CMK (cell line): ENCODE measurements around the gene PCARE.
"Not testable (repeated sequence)": the region's sequence is repeated elsewhere in the genome, so short reads cannot be mapped to it uniquely, and the experiment has no call there.

ENCODE experiments used
- DNase-seq: peaks from one replicate; pipeline ENCODE4 v3.0.0-alpha.2; 2010; ENCODE audit warnings: low read depth

The PCARE gene

DNA sequence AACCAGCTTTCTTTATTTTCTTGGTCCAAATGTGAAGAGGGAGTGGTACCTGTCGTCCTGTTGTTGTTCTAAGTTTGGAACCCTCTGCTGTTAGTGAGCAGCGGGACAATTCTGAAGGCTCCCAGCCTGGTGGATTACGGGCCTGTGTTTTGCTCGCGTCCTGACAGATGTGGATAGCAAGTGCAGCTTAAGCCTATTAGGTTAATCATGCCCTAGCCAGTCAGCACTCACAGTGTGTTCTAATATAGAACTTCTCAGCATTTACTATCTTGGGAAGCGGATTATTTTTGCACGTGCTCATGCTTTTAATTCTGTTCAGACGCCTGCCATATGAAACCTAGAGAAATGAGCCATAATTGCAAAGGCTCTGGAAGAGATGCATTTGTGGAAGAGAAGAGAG lies at the start of gene PCARE:
PCARE (minus strand) TSS at position 113 of the 400 bp plus-strand sequence. CDS start 262 bp downstream, outside the sequence.
- no peak for DNase-seq

DNA sequence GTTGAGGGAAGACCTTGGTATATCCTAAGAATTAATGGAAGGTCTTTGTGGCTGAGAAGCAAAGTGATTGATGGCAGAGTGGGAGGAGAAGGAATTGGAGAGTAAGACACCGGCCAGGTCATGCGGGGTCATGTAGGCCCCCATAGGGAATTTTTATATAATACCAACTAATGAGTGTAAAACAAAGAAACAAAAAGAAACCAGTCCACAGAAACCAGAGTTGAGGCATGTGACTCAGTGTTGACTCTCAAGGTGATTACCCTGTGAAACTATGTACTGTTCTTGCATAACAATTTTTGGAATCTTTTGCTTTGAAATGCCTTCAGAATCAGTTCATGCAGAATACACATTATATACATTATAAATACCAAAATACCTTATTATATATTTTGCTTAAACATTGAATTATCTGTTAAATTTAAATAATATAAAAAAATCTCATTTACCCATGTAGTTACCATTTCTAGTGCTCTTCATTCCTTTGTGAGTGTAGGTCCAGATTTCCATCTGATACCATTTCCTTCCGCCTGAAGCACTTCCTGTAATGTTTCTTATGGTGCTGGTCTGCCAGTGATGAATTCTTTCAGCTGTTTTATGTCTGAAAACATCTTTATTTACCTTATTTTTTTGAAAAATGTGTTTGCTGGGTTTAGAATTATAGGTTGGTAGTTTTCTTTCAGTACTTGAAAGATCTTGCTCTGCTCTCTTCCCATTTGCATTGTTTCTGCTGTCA lies 49.5 kb upstream of the PCARE start:
- no peak for DNase-seq

GRCh38 chr2:29120846-29121245 lies 46.5 kb upstream of the PCARE start:
- DNase-seq, result no peak

- DNase-seq, result no peak
Observed at GRCh38 chr2:29119211-29119610, 44.9 kb upstream of the PCARE start.

DNA sequence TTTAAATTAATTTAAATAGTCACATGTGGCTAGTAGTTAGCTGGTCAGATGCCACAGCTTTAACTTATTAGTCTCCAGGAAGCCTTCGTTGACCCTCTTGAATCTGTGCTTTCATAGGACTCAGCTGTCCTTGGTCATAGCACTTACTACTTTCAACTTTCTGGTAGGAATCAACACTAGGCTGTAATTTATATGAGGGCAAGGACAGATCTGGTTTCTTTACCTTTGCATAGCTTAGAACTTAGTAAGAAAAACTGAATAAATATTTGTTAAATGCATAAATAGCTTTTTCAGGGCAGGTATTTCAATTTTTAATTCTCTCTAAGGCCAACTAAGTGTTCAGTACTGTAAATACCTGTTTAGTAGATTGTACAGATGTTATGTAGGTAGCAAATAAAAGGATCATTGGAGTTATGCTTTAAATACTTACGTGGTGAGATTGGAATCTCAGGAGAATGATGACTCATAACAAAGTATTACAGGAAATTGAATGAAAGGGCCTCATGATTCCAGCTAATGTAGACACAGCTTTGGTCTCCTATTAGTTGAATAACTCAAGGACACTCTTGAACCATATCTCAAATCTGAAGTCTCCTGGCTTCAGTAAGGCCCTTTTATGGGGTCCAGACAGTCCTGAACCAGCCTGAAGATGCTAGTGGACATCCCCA lies 43.4 kb upstream of the PCARE start:
- no peak for DNase-seq

GRCh38 chr2:29115797-29116781 lies 41.8 kb upstream of the PCARE start:
- DNase-seq, result no peak

DNA sequence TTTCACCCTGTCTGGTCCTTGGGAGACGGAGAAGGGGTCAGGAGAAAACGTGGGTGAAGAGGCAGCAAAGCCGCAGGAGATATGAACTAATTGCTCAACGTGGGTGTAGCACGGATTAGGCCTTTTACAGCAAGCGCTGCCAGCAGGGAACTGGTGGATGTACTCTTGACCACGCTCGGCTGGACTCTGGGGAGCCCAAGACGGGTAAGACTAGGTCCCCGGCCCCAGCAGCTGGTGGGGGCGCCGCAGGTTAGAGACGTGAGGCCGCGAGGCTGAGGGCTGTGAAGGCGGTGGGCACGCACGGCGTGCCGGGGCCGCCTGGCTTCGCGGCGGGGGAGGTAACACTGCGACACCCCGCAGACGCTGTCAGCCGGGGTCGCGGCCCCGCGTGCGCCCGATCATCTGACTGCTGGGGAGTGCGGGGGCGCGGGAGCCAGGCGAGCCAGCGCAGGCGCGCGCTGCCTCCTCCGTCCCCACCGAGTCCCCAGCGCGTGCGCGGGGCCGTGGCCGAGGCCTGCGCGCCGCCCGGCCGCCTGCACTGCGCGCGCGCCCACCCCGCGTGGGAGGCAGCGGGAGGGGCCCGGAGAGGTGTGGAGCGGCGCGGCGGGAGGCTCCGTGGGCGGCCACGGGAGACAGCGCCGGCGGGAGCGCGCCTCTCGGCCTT lies 40.8 kb upstream of the PCARE start, which contains the start of gene CLIP4:
CLIP4 (plus strand) TSS at position 470 of the 664 bp plus-strand sequence. CDS start 5,974 bp downstream, outside the sequence.
- no peak for DNase-seq

DNA sequence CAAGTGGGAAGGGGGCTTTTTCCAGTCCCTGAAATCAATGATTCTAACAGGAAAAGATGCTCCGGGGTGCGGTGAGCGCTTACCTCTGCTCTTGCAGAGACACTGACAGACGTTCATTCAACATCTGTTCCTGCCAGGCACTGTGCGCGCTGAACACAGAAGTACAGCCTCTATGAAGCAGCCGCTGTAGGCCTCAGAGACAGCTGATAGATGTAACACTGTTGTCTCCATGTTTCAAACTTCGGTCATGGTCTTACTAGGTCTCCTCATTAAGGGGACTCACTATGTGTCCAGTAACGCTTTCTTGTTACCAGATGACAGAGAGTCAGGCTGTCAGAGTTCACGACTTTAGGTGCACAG lies 40.2 kb upstream of the PCARE start:
- DNase-seq, result no peak

- no peak for DNase-seq
Observed at GRCh38 chr2:29113891-29114321, 39.6 kb upstream of the PCARE start.

GRCh38 chr2:29113027-29113686 lies 38.8 kb upstream of the PCARE start:
- no peak for DNase-seq

- DNase-seq, result no peak
Observed at GRCh38 chr2:29112379-29112778, 38.1 kb upstream of the PCARE start.

GRCh38 chr2:29110916-29111535 lies 36.7 kb upstream of the PCARE start:
- DNase-seq, result no peak

DNA sequence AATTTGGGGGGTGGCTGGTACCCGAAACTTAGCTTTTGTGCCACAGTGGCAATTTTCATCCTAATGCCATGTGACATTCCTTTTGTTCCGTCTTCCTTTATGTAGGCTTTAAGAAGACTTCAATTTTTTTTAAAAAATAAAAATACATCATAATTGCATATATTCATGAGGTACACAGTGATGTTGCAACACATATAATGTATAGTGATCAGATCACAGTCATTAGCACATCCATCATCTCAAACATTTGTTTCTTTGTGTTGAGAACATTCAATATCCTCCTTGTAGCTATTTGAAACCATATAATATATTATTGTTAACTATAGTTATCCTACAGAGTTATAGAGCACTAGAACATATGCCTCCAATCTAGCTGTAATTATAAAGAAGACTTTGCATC lies 34.9 kb upstream of the PCARE start:
- DNase-seq, result no peak

GRCh38 chr2:29108225-29108624 lies 33.9 kb upstream of the PCARE start:
- no peak for DNase-seq

DNA sequence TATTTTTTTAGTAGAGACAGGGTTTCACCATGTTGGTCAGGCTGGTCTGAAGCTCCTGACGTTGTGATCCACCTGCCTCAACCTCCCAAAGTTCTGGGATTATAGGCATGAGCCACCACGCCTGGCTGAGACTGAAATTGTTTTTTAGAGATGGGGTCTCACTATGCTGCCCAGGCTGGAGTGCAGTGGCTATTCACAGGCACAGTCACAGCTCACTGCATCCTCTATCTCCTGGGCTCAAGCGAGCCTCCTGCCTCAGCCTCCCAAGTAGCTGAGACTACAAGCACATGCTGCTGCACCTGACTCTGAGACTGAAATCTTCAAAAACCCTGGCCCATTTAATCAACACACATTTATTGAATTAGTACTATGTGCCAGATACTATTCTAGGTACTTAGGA lies 33.2 kb upstream of the PCARE start:
- DNase-seq, result not testable (repeated sequence)

DNA sequence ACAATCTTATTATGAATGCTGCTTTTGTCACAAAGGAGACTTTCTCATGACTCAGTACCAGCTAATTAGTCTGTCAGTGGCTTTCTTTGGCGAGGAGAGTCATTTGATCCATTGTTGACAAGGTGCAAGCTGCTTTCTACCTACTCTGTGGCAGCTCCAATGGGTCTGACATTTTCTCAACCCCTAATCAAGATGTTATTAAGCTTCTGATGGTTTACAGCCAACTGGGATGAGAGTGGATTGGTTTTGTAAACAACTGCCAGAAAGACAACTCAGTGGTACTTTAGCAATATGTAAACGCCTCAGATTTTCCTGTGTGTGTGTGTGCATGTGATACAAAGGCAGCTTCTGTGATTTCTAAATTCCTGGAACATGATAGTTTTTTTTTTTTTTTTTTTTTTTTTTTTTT lies 32.7 kb upstream of the PCARE start:
- DNase-seq, result no peak

DNA sequence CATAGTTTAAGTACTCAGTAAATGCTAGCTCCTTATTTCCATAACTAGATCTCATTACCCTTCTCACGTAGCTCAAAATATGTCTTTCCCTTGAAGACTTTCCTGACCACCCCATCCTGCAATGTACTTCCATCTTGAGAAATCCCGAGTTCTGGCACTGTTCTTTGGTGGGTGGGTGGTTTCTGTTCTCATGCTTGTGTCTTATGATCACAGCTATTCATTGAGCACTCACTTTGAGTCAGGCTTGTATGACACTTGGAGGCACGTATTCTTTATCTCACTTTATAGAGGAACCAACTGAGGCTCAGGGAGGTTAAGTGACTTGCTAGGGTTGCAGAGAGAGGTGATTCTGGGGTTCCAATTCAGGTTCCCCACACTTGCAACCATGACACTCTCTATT lies 31.9 kb upstream of the PCARE start:
- DNase-seq, result no peak

GRCh38 chr2:29105375-29105774 lies 31.1 kb upstream of the PCARE start:
- no peak for DNase-seq

DNA sequence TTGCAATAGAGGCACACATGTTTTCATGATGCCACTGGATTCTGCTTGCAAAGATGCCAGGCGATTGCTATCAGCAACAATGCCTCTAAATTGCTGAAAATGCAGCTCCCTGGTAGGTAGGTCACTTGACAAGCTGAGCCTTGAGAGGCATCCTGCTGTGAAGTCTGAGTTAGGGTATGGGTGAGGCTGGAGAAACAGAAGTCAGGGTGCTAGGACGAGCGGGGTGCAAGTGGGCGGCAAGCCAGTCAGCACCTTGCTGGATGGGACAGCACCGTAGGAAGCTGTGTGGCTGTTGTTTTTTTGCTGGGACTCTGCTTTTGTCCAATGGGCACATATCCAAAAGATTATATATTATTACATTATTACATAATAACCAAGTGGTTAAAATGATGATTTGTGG lies 30.4 kb upstream of the PCARE start:
- DNase-seq, result no peak

DNA sequence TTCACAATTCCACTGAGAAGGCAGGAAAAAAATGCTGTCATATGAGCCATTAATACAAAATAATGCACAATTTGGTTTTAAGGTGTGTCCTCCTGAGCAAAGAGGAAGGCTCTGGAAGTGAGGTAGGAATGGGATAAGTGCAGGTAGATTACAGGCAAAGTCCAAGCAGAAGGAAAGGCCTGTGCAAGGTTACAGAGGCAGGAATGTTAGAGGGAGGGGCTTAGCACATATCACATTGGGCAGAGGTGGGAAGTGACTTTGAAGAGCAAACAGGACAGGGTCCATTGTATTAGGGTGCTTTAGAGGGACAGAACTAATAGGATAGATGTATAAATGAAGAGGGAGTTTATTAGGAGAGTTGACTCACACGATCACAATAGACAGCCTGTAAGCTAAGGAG lies 26.2 kb upstream of the PCARE start:
- no peak for DNase-seq

DNA sequence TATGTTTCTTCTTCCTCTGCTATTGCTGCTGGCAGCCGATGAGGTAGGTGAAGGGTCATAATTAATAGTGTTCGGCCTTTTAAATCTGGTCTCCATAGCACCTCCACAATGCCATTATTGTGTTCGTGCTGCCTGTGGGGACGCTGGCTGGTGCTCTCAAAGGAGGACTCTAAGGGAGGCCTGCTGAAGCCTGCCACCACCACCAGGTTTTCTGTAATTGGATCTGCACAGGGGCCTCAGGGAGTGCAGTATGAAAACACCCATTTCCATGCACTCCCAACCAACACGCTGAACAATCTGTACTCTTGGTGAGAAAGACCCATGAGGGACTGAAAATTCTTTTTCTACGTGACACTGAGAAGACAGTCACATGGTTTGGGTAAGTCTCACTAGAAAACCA lies 23.2 kb upstream of the PCARE start:
- DNase-seq, result no peak
